Immature natural killer cell (primary cell): ENCODE data around the gene CCDC190. TPM values are rescaled to one million over a fixed set of nuclear protein-coding genes. Genes with fewer than 3 reads are reported as not detected.
"Not testable (repeated sequence)": the region's sequence is repeated elsewhere in the genome, so short reads cannot be mapped to it uniquely, and the experiment has no call there.

Experiments used
- DNase-seq, 3 donors: peaks; one replicate each; pipeline ENCODE4 v3.0.0; 2022; ENCODE audit warnings: mixed read lengths in 1 of 3
- H3K27ac Mint-ChIP-seq, 6 donors: one replicate each; pipeline ENCODE4 v1.8.0; 2020; ENCODE audit warnings: mixed read lengths in 6 of 6, mild to moderate bottlenecking in 5 of 6, inconsistent platforms in 4 of 6, moderate library complexity in 3 of 6
- H3K27me3 Mint-ChIP-seq, 3 donors: one replicate each; pipeline ENCODE4 v1.8.0; 2020 to 2021; ENCODE audit warnings: low read depth in 3 of 3, mild to moderate bottlenecking in 3 of 3, mixed read lengths in 3 of 3, moderate library complexity in 3 of 3, inconsistent platforms in 1 of 3
- H3K36me3 Mint-ChIP-seq, 3 donors: one replicate each; pipeline ENCODE4 v1.8.0; 2020; ENCODE audit warnings: mixed read lengths in 3 of 3, inconsistent platforms in 2 of 3, mild to moderate bottlenecking in 2 of 3
- H3K4me1 Mint-ChIP-seq, 2 donors: one replicate each; pipeline ENCODE4 v1.8.0; 2020; ENCODE audit warnings: inconsistent platforms in 2 of 2, mild to moderate bottlenecking in 2 of 2, mixed read lengths in 2 of 2, moderate library complexity in 1 of 2
- H3K4me3 Mint-ChIP-seq, 5 donors: one replicate each; pipeline ENCODE4 v1.8.0; 2020; ENCODE audit warnings: mild to moderate bottlenecking in 5 of 5, mixed read lengths in 5 of 5, inconsistent platforms in 3 of 5, moderate library complexity in 3 of 5
- H3K9me3 Mint-ChIP-seq, 6 donors: one replicate each; pipeline ENCODE4 v1.8.0; 2020; ENCODE audit warnings: mild to moderate bottlenecking in 6 of 6, mixed read lengths in 6 of 6, inconsistent platforms in 4 of 6, moderate library complexity in 3 of 6
- polyA plus RNA-seq, 3 donors: library from polyadenylated mRNA; unstranded; fragments of 300-500 nt; fragmentation: Illumina TruSeq; gene quantifications; one replicate each; pipeline ENCODE4 v1.2.3, GENCODE V29; 2021

The CCDC190 gene
- polyA plus RNA-seq, 3 donors from 2014 or later, result not detected

GRCh38 chr1:162892906-162893611 lies 32.1 kb upstream of the CCDC190 start:
- Mint-ChIP-seq H3K27ac (no peak overlapping the region), H3K4me1 (no peaks in the 10 kb centered on the region), H3K36me3 (no peaks in the 10 kb centered on the region), H3K9me3 (no peaks in the 10 kb centered on the region), H3K4me3 (no peak overlapping the region), H3K27me3 (peaks cover 8 to 20% (median 15%) of the 10 kb centered on the region in 3 donors)
- DNase-seq, result no peak

GRCh38 chr1:162889989-162890388 lies 29.0 kb upstream of the CCDC190 start:
- no peaks in the 10 kb centered on the region for H3K4me1 Mint-ChIP-seq
- H3K36me3 Mint-ChIP-seq, result no peaks in the 10 kb centered on the region
- H3K27ac Mint-ChIP-seq, result no peak overlapping the region
- H3K9me3 Mint-ChIP-seq, result no peaks in the 10 kb centered on the region
- H3K4me3 Mint-ChIP-seq, result no peak overlapping the region
- H3K27me3 Mint-ChIP-seq, result peaks cover 8 to 15% (median 10%) of the 10 kb centered on the region in 3 donors
- DNase-seq, result no peak

GRCh38 chr1:162886705-162887104 lies 25.7 kb upstream of the CCDC190 start:
- no peak for DNase-seq
- H3K9me3 Mint-ChIP-seq, result no peaks in the 10 kb centered on the region
- no peaks in the 10 kb centered on the region for H3K4me1 Mint-ChIP-seq
- peaks cover 5 to 18% (median 7%) of the 10 kb centered on the region in 3 donors for H3K27me3 Mint-ChIP-seq
- no peak overlapping the region for H3K4me3 Mint-ChIP-seq
- H3K27ac Mint-ChIP-seq, result no peak overlapping the region
- H3K36me3 Mint-ChIP-seq, result no peaks in the 10 kb centered on the region

GRCh38 chr1:162885265-162885664 lies 24.3 kb upstream of the CCDC190 start:
- H3K27ac Mint-ChIP-seq, result no peak overlapping the region

GRCh38 chr1:162884831-162885230 lies 23.9 kb upstream of the CCDC190 start:
- H3K36me3 Mint-ChIP-seq, result no peaks in the 10 kb centered on the region
- no peak overlapping the region for H3K27ac Mint-ChIP-seq
- H3K4me3 Mint-ChIP-seq, result no peak overlapping the region
- no peaks in the 10 kb centered on the region for H3K4me1 Mint-ChIP-seq
- H3K9me3 Mint-ChIP-seq, result no peaks in the 10 kb centered on the region
- no peak for DNase-seq
- H3K27me3 Mint-ChIP-seq, result peaks cover 0 to 22% (median 2%) of the 10 kb centered on the region in 3 donors

More at GRCh38 chr1:162885265-162885664, 24.3 kb upstream of the CCDC190 start:
- Mint-ChIP-seq H3K4me1 (no peaks in the 10 kb centered on the region), H3K36me3 (no peaks in the 10 kb centered on the region), H3K4me3 (no peak overlapping the region), H3K27me3 (peaks cover 2 to 22% (median 5%) of the 10 kb centered on the region in 3 donors), H3K9me3 (no peaks in the 10 kb centered on the region)
- DNase-seq, result no peak

- H3K27ac Mint-ChIP-seq, result no peak overlapping the region
- H3K4me1 Mint-ChIP-seq, result no peaks in the 10 kb centered on the region
- no peaks in the 10 kb centered on the region for H3K9me3 Mint-ChIP-seq
- DNase-seq, result no peak
- no peak overlapping the region for H3K4me3 Mint-ChIP-seq
- peaks cover 4 to 19% (median 5%) of the 10 kb centered on the region in 3 donors for H3K27me3 Mint-ChIP-seq
- no peaks in the 10 kb centered on the region for H3K36me3 Mint-ChIP-seq
These were observed 21.3 kb upstream of the CCDC190 start for GRCh38 chr1:162882248-162882674.

GRCh38 chr1:162881590-162881989 lies 20.6 kb upstream of the CCDC190 start:
- H3K36me3 Mint-ChIP-seq, result no peaks in the 10 kb centered on the region
- H3K9me3 Mint-ChIP-seq, result no peaks in the 10 kb centered on the region
- no peak overlapping the region for H3K27ac Mint-ChIP-seq
- no peak for DNase-seq
- H3K4me3 Mint-ChIP-seq, result no peak overlapping the region
- H3K4me1 Mint-ChIP-seq, result no peaks in the 10 kb centered on the region
- peaks cover 5 to 19% (median 5%) of the 10 kb centered on the region in 3 donors for H3K27me3 Mint-ChIP-seq

- H3K4me1 Mint-ChIP-seq, H3K9me3 Mint-ChIP-seq, H3K36me3 Mint-ChIP-seq, H3K27ac Mint-ChIP-seq, DNase-seq, H3K4me3 Mint-ChIP-seq: not testable (repeated sequence)
- H3K27me3 Mint-ChIP-seq, result peaks cover 5 to 19% (median 8%) of the 10 kb centered on the region in 3 donors
These were observed 19.6 kb upstream of the CCDC190 start for GRCh38 chr1:162880617-162881016.

GRCh38 chr1:162878000-162878596 lies 17.1 kb upstream of the CCDC190 start:
- H3K4me3 Mint-ChIP-seq, result no peak overlapping the region
- DNase-seq, result no peak
- peaks cover 3 to 26% (median 10%) of the 10 kb centered on the region in 3 donors for H3K27me3 Mint-ChIP-seq

GRCh38 chr1:162877412-162877811 lies 16.4 kb upstream of the CCDC190 start:
- peaks cover 0 to 2% (median 0%) of the 10 kb centered on the region in 6 donors for H3K9me3 Mint-ChIP-seq
- no peak overlapping the region for H3K4me3 Mint-ChIP-seq
- no peaks in the 10 kb centered on the region for H3K4me1 Mint-ChIP-seq
- peaks cover 0 to 4% (median 0%) of the 10 kb centered on the region in 3 donors for H3K36me3 Mint-ChIP-seq
- H3K27me3 Mint-ChIP-seq, result peaks cover 3 to 26% (median 10%) of the 10 kb centered on the region in 3 donors
- DNase-seq, result no peak
- no peak overlapping the region for H3K27ac Mint-ChIP-seq

More at GRCh38 chr1:162878000-162878596, 17.1 kb upstream of the CCDC190 start:
- Mint-ChIP-seq H3K27ac (no peak overlapping the region), H3K4me1 (no peaks in the 10 kb centered on the region), H3K36me3 (peaks cover 0 to 1% (median 0%) of the 10 kb centered on the region in 3 donors), H3K9me3 (peaks cover 0 to 2% (median 0%) of the 10 kb centered on the region in 6 donors)

GRCh38 chr1:162876751-162877150 lies 15.8 kb upstream of the CCDC190 start:
- Mint-ChIP-seq H3K4me1 (no peaks in the 10 kb centered on the region), H3K4me3 (no peak overlapping the region), H3K27me3 (peaks cover 3 to 21% (median 10%) of the 10 kb centered on the region in 3 donors), H3K9me3 (peaks cover 0 to 3% (median 0%) of the 10 kb centered on the region in 6 donors), H3K36me3 (peaks cover 0 to 4% (median 0%) of the 10 kb centered on the region in 3 donors), H3K27ac (no peak overlapping the region)
- no peak for DNase-seq

- H3K27me3 Mint-ChIP-seq, result peaks cover 5 to 18% (median 11%) of the 10 kb centered on the region in 3 donors
- no peak overlapping the region for H3K4me3 Mint-ChIP-seq
- H3K4me1 Mint-ChIP-seq, result no peaks in the 10 kb centered on the region
- H3K9me3 Mint-ChIP-seq, result peaks cover 0 to 15% (median under 1%) of the 10 kb centered on the region in 6 donors
- H3K27ac Mint-ChIP-seq, result no peak overlapping the region
- peaks cover 0 to 4% (median 0%) of the 10 kb centered on the region in 3 donors for H3K36me3 Mint-ChIP-seq
- DNase-seq, result no peak
These were observed 13.0 kb upstream of the CCDC190 start for GRCh38 chr1:162873671-162874666.

- Mint-ChIP-seq H3K9me3 (peaks cover 0 to 15% (median under 1%) of the 10 kb centered on the region in 6 donors), H3K4me3 (no peak overlapping the region), H3K27me3 (peaks cover 7 to 22% (median 8%) of the 10 kb centered on the region in 3 donors), H3K27ac (no peak overlapping the region), H3K36me3 (peaks cover 0 to 4% (median 0%) of the 10 kb centered on the region in 3 donors), H3K4me1 (no peaks in the 10 kb centered on the region)
- no peak for DNase-seq
These were observed 12.0 kb upstream of the CCDC190 start for GRCh38 chr1:162872981-162873380.
